Measurements from ENCODE around the gene TUBB. TPM values are rescaled to one million over a fixed set of nuclear protein-coding genes. Genes with fewer than 3 reads are reported as not detected.

Gene TUBB
- total and polyA plus RNA-seq, 9 of the 15 experiments (the other 6 are each of a cell fraction or from before 2014, with no cell fraction given) = 971 to 2,870 (median 1,478) TPM

DNA sequence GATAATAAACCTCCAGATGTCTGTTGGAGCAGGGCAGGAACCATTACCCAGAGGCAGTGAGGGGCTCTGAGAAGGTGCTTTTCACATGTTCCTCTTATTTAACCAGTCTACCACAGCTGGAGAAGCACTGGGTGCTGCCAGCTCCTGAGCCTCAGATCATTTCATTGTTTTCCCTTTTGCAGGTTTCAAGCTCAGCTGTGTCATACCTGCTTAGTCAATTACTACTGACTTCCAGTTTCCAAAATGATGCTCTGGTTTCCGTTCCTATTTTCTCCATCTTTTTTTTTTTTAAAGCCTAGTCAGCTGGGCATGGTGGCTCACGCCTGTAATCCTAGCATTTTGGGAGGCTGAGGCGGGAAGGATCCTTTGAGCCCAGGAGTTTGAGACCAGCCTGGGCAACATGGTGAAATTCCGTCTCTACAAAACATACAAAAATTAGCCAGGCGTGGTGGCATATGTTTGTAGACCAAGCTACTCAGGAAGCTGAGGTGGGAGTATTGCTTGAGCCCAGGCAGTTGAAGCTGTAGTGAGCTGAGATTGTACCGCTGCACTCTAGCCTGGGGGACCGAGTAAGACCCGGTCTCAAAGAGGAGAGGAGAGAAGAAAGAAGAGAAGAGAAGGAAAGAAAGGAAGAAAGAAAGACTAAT is 15.6 kb downstream of the TUBB start (continued):
- no peak for TF ChIP-seq E2F3 (CRISPR knock-in tag; IDR thresholded peaks at IDR 0.05)
- TF ChIP-seq SNIP1 (IDR thresholded peaks at IDR 0.05; ENCODE audit: low read depth) = no peak
- TF ChIP-seq, protein P1, sequence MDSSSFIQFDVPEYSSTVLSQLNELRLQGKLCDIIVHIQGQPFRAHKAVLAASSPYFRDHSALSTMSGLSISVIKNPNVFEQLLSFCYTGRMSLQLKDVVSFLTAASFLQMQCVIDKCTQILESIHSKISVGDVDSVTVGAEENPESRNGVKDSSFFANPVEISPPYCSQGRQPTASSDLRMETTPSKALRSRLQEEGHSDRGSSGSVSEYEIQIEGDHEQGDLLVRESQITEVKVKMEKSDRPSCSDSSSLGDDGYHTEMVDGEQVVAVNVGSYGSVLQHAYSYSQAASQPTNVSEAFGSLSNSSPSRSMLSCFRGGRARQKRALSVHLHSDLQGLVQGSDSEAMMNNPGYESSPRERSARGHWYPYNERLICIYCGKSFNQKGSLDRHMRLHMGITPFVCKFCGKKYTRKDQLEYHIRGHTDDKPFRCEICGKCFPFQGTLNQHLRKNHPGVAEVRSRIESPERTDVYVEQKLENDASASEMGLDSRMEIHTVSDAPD (CRISPR knock-in tag; IDR thresholded peaks at IDR 0.05) = no peak
- no peak for TF ChIP-seq NELFE (IDR thresholded peaks at IDR 0.05; ENCODE audit: insufficient read depth, insufficient read length)
- no peak for TF ChIP-seq ZNF639 (CRISPR knock-in tag; conservative IDR thresholded peaks at IDR 0.05 in 1 of 2, IDR thresholded peaks at IDR 0.05 in 1 of 2)

DNA sequence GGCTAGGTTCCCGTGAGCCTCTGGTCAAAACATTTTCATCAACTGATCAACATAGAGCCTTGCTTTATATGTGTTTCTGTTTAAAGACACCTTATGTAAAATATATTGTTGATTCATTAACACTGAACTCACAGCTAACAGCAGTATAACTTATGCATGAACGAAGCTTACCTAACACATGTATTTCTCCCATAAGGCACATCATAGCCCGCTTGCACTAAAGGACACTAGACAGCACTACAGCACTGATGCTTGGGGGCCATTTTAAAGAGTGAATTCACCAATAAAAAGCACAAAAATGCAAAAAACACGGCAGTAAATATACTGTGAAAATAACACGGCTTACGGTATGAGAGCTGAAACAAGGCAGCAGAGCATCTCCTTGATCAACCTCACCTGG is 18.4 kb downstream of the TUBB start:
- POLR2A ChIA-PET = interaction anchor here (0.6 to 5.0 kb wide), 9 partner anchors 8 to 106 kb away, joined by 3 to 27 read pairs (median 4); partner anchors contain the start of gene MDC1
- no peak for FAIRE-seq
- TF ChIP-seq MEF2D (tag; conservative IDR thresholded peaks at IDR 0.05; ENCODE audit: low read depth) = no peak
- no peak for TF ChIP-seq RAD21 (CRISPR knock-in tag; conservative IDR thresholded peaks at IDR 0.05 in 1 of 2, IDR thresholded peaks at IDR 0.05 in 1 of 2)
- no peak for TF ChIP-seq PHB2 (IDR thresholded peaks at IDR 0.05; ENCODE audit: low read depth)
- no peak for TF ChIP-seq ZNF41 (CRISPR knock-in tag; conservative IDR thresholded peaks at IDR 0.05)
- TF ChIP-seq ZHX1 (conservative IDR thresholded peaks at IDR 0.05; ENCODE audit: low read length) = no peak
- TF ChIP-seq YY1 (IDR thresholded peaks at IDR 0.05; ENCODE audit: borderline replicate concordance in 1 of 3, control insufficient read depth in 1 of 3, extremely low read depth in 1 of 3, insufficient read depth in 3 of 3, insufficient read length in 1 of 3, insufficient replicate concordance in 2 of 3, low read depth in 1 of 3, low read length in 2 of 3) = no peak
- TF ChIP-seq EGR1 (conservative IDR thresholded peaks at IDR 0.05) = no peak
- no peak for TF ChIP-seq KLF1 (tag; IDR thresholded peaks at IDR 0.05)

More for the DNA sequence above, 18.4 kb downstream of the TUBB start:
- Histone ChIP-seq H3K9ac (ENCODE audit: insufficient read depth in 1 of 2, low read depth in 2 of 2, low read length in 2 of 2) (no peak overlapping the region), H3K4me1 (replicated peaks in 1 of 2; ENCODE audit: control insufficient read depth in 2 of 2, insufficient read depth in 2 of 2, low read length in 2 of 2) (peaks cover 34 to 35% of the 10 kb centered on the region in 2 experiments), H4K20me1 (replicated peaks; ENCODE audit: control insufficient read depth, insufficient read depth, low read length) (peaks cover 4% of the 10 kb centered on the region; the same call in 1 of the 2 replicates), H3K9me3 (replicated peaks; ENCODE audit: control insufficient read depth, insufficient read depth, low read depth, low read length) (no peaks in the 10 kb centered on the region), H2AFZ (ENCODE audit: low read depth, low read length) (no peak overlapping the region), H3K36me3 (ENCODE audit: control insufficient read depth, insufficient read depth, low read length) (peaks cover 71% of the 10 kb centered on the region), H3K27me3 (ENCODE audit: control insufficient read depth in 2 of 2, insufficient read depth in 2 of 2, low read length in 2 of 2) (no peaks in the 10 kb centered on the region), H3K4me2 (ENCODE audit: insufficient read depth, low read length) (no peak overlapping the region), H3K4me3 (no peak overlapping the region), H3K79me2 (ENCODE audit: control insufficient read depth, insufficient read depth, low read length) (peaks cover 58% of the 10 kb centered on the region), H3K9me1 (ENCODE audit: control insufficient read depth, insufficient read depth, low read length) (peaks cover 5% of the 10 kb centered on the region), H3K27ac (ENCODE audit: extremely low read depth, low read depth, low read length) (no peak overlapping the region)
- CTCF ChIA-PET (ENCODE audit: low intra/inter-chr PET ratio) = no interaction called here
- in situ Hi-C loops (cut with MboI) (no loop called here), intact Hi-C loops (cut with micrococcal nuclease) (no loop called here)
- no TSS peak for BruUV-seq (replicated peaks)
- no peak for ATAC-seq
- no peak for DNase-seq (ENCODE audit: extremely low read depth in 1 of 4, low spot score in 3 of 4)
- 89% methylated on average over 6 of the region's 6 CpGs for WGBS (ENCODE audit: insufficient coverage, low coverage, missing lambda C conversion rate)

Data from K562 (cell line).